K562 (cell line): ENCODE results near the gene MYH7B. TPM values are rescaled to one million over a fixed set of nuclear protein-coding genes. Genes with fewer than 3 reads are reported as not detected.

Experiments
- ATAC-seq: fragments of 200-7000 bp; cut with Tn5 transposase; 3 replicates; pipeline ENCODE4 v1.9.1; 2020; ENCODE audit warnings: moderate library complexity
- Bru-seq: library from RNA; stranded (reverse); fragments of 400-500 nt; gene quantifications from one replicate; lab custom pipeline; 2021; lab: Mats Ljungman, UMichigan
- BruChase-seq, 2 experiments: library from RNA; stranded (reverse); fragments of 400-500 nt; gene quantifications; one replicate each; lab custom pipeline; 2021; lab: Mats Ljungman, UMichigan
- BruUV-seq: library from RNA; stranded (reverse); fragments of 400-500 nt; replicated peaks from 2 replicates; lab custom pipeline; 2021; lab: Mats Ljungman, UMichigan
- CTCF ChIA-PET: fragments of 300-600 bp; formaldehyde crosslinking; extraction: SDS; loops from one replicate; lab custom pipeline; 2021; ENCODE audit warnings: low intra/inter-chr PET ratio; lab: Yijun Ruan, JAX
- POLR2A ChIA-PET: fragments of 300-600, 350-650 bp; sonication (Branson Sonifier 250); formaldehyde crosslinking; extraction: SDS; loops from one replicate; lab custom pipeline; 2021; ENCODE audit warnings: antibody characterized with exemption, inconsistent platforms; lab: Yijun Ruan, JAX
- DNase-seq, 4 experiments: peaks; one replicate each; pipeline versions ENCODE4 v3.0.0 to v3.0.0-alpha.2; 2011 to 2018; ENCODE audit warnings: low spot score in 3 of 4, mixed read lengths in 3 of 4; ENCODE audit errors: extremely low read depth in 1 of 4
- FAIRE-seq: peaks from 2 replicates; lab custom pipeline; 2011; peaks lifted over from hg19 to GRCh38; lab: Jason Lieb, UNC
- H2AFZ ChIP-seq: 2 replicates; pipeline ENCODE4 v1.6.0; 2011; ENCODE audit warnings: low read depth, low read length, control low read depth, inconsistent platforms
- H3K27ac ChIP-seq: fragments of 200-600 bp; 3 replicates; pipeline ENCODE4 v1.8.0; 2011; ENCODE audit warnings: low read depth, mild to moderate bottlenecking, control low read depth, inconsistent platforms, low read length, moderate library complexity, mixed read lengths; ENCODE audit errors: extremely low read depth
- H3K27me3 ChIP-seq, 2 experiments: fragments of 300-600 bp in 1 of 2; 2 replicates in 1 of 2; 3 replicates in 1 of 2; pipeline versions ENCODE4 v1.6.0 to v1.8.0; 2011; ENCODE audit warnings: inconsistent platforms in 2 of 2, low read length in 2 of 2, mild to moderate bottlenecking in 1 of 2, mixed read lengths in 1 of 2, moderate library complexity in 1 of 2; ENCODE audit not compliant: control insufficient read depth in 2 of 2, insufficient read depth in 2 of 2
- H3K36me3 ChIP-seq: fragments of 300-600 bp; 3 replicates; pipeline ENCODE4 v1.8.0; 2011; ENCODE audit warnings: mild to moderate bottlenecking, low read length, inconsistent platforms; ENCODE audit not compliant: control insufficient read depth, insufficient read depth
- H3K4me1 ChIP-seq, 2 experiments: fragments of 200-600 bp in 1 of 2; replicated peaks in 1 of 2; 2 replicates in 1 of 2; 3 replicates in 1 of 2; pipeline versions ENCODE4 v1.5.1 to v1.8.0; 2011; ENCODE audit warnings: inconsistent platforms in 2 of 2, low read length in 2 of 2, mild to moderate bottlenecking in 1 of 2, mixed read lengths in 1 of 2, moderate library complexity in 1 of 2; ENCODE audit not compliant: control insufficient read depth in 2 of 2, insufficient read depth in 2 of 2
- H3K4me2 ChIP-seq: 2 replicates; pipeline ENCODE4 v1.6.1; 2011; ENCODE audit warnings: low read length, control low read depth, inconsistent platforms, mixed read lengths; ENCODE audit not compliant: insufficient read depth
- H3K4me3 ChIP-seq: fragments of 200-600 bp; sonication (generic), shearing (Covaris generic); 2 replicates; pipeline ENCODE4 v1.5.1; 2016; ENCODE audit warnings: control low read depth, inconsistent platforms
- H3K79me2 ChIP-seq: fragments of 200-600 bp; 3 replicates; pipeline ENCODE4 v1.8.0; 2011; ENCODE audit warnings: low read length, inconsistent platforms; ENCODE audit not compliant: control insufficient read depth, insufficient read depth
- H3K9ac ChIP-seq, 2 experiments: 2 replicates each; pipeline versions ENCODE4 v1.6.0 to v1.6.1; 2011; ENCODE audit warnings: low read depth in 2 of 2, low read length in 2 of 2, control low read depth in 1 of 2, inconsistent platforms in 1 of 2, mild to moderate bottlenecking in 1 of 2, mixed read lengths in 1 of 2; ENCODE audit not compliant: insufficient read depth in 1 of 2
- H3K9me1 ChIP-seq: one replicate; pipeline ENCODE4 v1.6.0; 2011; ENCODE audit warnings: inconsistent platforms, mild to moderate bottlenecking, low read length, moderate library complexity; ENCODE audit not compliant: control insufficient read depth, insufficient read depth
- H3K9me3 ChIP-seq: replicated peaks from 2 replicates; pipeline ENCODE4 v1.5.1; 2011; ENCODE audit warnings: low read depth, low read length, inconsistent platforms; ENCODE audit not compliant: control insufficient read depth, insufficient read depth
- H4K20me1 ChIP-seq: replicated peaks from 2 replicates; pipeline ENCODE4 v1.6.1; 2011; ENCODE audit warnings: low read length, inconsistent platforms, mixed read lengths; ENCODE audit not compliant: control insufficient read depth, insufficient read depth
- ATF3 ChIP-seq, 2 experiments: fragments of 450-650 bp in 1 of 2; sonication (generic) in 1 of 2; formaldehyde crosslinking in 1 of 2; IDR thresholded peaks in 1 of 2; conservative IDR thresholded peaks in 1 of 2; 2 replicates each; pipeline versions ENCODE4 v1.6.1 to v1.8.1; 2016 to 2023; ENCODE audit warnings: mild to moderate bottlenecking in 2 of 2, moderate library complexity in 2 of 2, inconsistent platforms in 1 of 2, missing genetic modification reagents in 1 of 2
- ATF6 ChIP-seq: sonication (generic); formaldehyde crosslinking; IDR thresholded peaks from 2 replicates; pipeline ENCODE4 v1.4.0; 2020; ENCODE audit warnings: mild to moderate bottlenecking, missing genetic modification reagents
- E2F3 ChIP-seq: fragments of 250-450 bp; sonication (Bioruptor Pico); IDR thresholded peaks from 2 replicates; pipeline ENCODE4 v1.4.0; 2020; ENCODE audit warnings: mild to moderate bottlenecking
- HES1 ChIP-seq: fragments of 450-650 bp; IDR thresholded peaks from 2 replicates; pipeline ENCODE4 v1.6.1; 2016; ENCODE audit warnings: low read depth, mild to moderate bottlenecking, moderate library complexity
- NFIC ChIP-seq: fragments of 450-650 bp; IDR thresholded peaks from 2 replicates; pipeline ENCODE4 v1.6.1; 2017; ENCODE audit warnings: mild to moderate bottlenecking, inconsistent platforms
- TOE1 ChIP-seq, 2 experiments: fragments of 450-650 bp in 1 of 2; sonication (generic) in 1 of 2; formaldehyde crosslinking in 1 of 2; IDR thresholded peaks; 2 replicates each; pipeline versions ENCODE4 v1.7.1 to v1.8.0; 2016 to 2022; ENCODE audit warnings: borderline replicate concordance in 2 of 2, mild to moderate bottlenecking in 2 of 2, antibody characterized with exemption in 1 of 2, inconsistent platforms in 1 of 2, low read depth in 1 of 2, missing genetic modification reagents in 1 of 2, moderate library complexity in 1 of 2
- ZBTB1 ChIP-seq: sonication (generic); formaldehyde crosslinking; IDR thresholded peaks from 2 replicates; pipeline ENCODE4 v1.8.1; 2023; ENCODE audit warnings: missing genetic modification reagents, low read depth, mild to moderate bottlenecking, borderline replicate concordance
- ZNF311 ChIP-seq: fragments of 250-450 bp; sonication (Bioruptor Pico); IDR thresholded peaks from 2 replicates; pipeline ENCODE4 v1.4.0; 2020; ENCODE audit warnings: mild to moderate bottlenecking, moderate library complexity
- ZNF41 ChIP-seq: fragments of 250-450 bp; sonication (Bioruptor Pico); conservative IDR thresholded peaks from 2 replicates; pipeline ENCODE4 v1.4.0; 2020; ENCODE audit warnings: mild to moderate bottlenecking
- ZNF589 ChIP-seq: fragments of 200-800 bp; sonication (Bioruptor generic); IDR thresholded peaks from 2 replicates; pipeline ENCODE4 v1.6.1; 2016; ENCODE audit warnings: low read depth, missing genetic modification characterization, missing compliant biosample characterization
- WGBS: fragments of 100-300 bp; shearing (Covaris generic); methylation state at CpG from one replicate; pipeline ENCODE4 v1.1.6; 2016; ENCODE audit warnings: low coverage, mixed read lengths; ENCODE audit not compliant: insufficient coverage; ENCODE audit errors: missing lambda C conversion rate; 5-methylcytosine and 5-hydroxymethylcytosine counted together
- in situ Hi-C: fragments of 300-500 bp; cut with MboI; formaldehyde crosslinking; loops from 4 replicates; pipeline ENCODE4 v1.15.0; 2018; ENCODE audit warnings: inconsistent platforms, mixed read lengths
- intact Hi-C: fragments of 100-400 bp; cut with micrococcal nuclease; formaldehyde crosslinking; loops from 2 replicates; pipeline ENCODE4 v1.14.2; 2022
- long read RNA-seq, 3 experiments: library from polyadenylated mRNA in 2 of 3; library from RNA in 1 of 3; unstranded in 2 of 3; stranded (forward) in 1 of 3; transcript quantifications; one replicate each; pipeline ENCODE4 v2.0.0, GENCODE V29; 2019 to 2022
- polyA minus RNA-seq, 3 experiments: library from RNA; depleted of rRNA, polyadenylated mRNA; stranded (reverse); fragments of >200 nt; gene quantifications; 2 replicates each; pipeline ENCODE4 v1.2.3, GENCODE V29; 2011
- polyA plus RNA-seq, 8 experiments: library from polyadenylated mRNA; depleted of rRNA in 4 of 8; stranded (reverse) in 5 of 8; unstranded in 3 of 8; fragments of >200 nt; fragmentation: Nextera tagmentation in 2 of 8; fragmentation: Illumina TruSeq in 1 of 8; extraction: Ambion mirVana in 2 of 8; extraction: Trizol in 1 of 8; gene quantifications; 2 replicates each; pipeline versions ENCODE4 v1.2.1 to v1.2.3, GENCODE V29; 2011 to 2014; ENCODE audit warnings: inconsistent platforms in 1 of 8, missing spikeins in 1 of 8
- total RNA-seq, 7 experiments: library from RNA; depleted of rRNA in 6 of 7; stranded (reverse); fragments of >200 nt in 6 of 7; fragmentation: Illumina TruSeq in 2 of 7; extraction: Trizol in 2 of 7; gene quantifications; 2 replicates each; pipeline versions ENCODE4 v1.2.1 to v1.2.3, GENCODE V29; 2011 to 2021; ENCODE audit warnings: low replicate concordance in 1 of 7

The MYH7B gene
- total RNA-seq (2011; cell fraction: chromatin; rRNA removed; ENCODE audit: low replicate concordance), result 2.0 and 2.6 TPM in 2 replicates
- total RNA-seq (2011; cell fraction: nucleolus; rRNA removed), result 1.2 TPM in 2 replicates
- total RNA-seq (2011; cell fraction: nucleoplasm; rRNA removed), result 1.3 and 1.8 TPM in 2 replicates
- total RNA-seq (2014; rRNA removed) (0.14 TPM in 1 of 2 replicates, not detected in the other), total RNA-seq (2014; rRNA removed; fragmentation: Illumina TruSeq; extraction: Trizol) (not detected in 2 replicates), total RNA-seq (2015; rRNA removed; fragmentation: Illumina TruSeq; extraction: Trizol) (0.11 TPM in 1 of 2 replicates, not detected in the other), total RNA-seq (2021) (0.11 and 0.13 TPM in 2 replicates), polyA plus RNA-seq (2011; rRNA removed) (0.22 and 0.37 TPM in 2 replicates), polyA plus RNA-seq (2014; fragmentation: Illumina TruSeq; extraction: Trizol) (0.06 and 0.07 TPM in 2 replicates), polyA plus RNA-seq (2014; fragmentation: Nextera tagmentation; extraction: Ambion mirVana) (not detected), polyA plus RNA-seq (2014; rRNA removed) (0.09 and 0.34 TPM in 2 replicates), polyA minus RNA-seq (2011; rRNA and poly(A)+ RNA removed) (not detected in 2 replicates), Bru-seq, nascent RNA (percentile 19 among the genes with signal in this experiment), BruChase-seq, experiment 1, labeled RNA remaining after a 2-hour chase (percentile 11 among the genes with signal in this experiment), BruChase-seq, experiment 2, labeled RNA remaining after a 6-hour chase (percentile 13 among the genes with signal in this experiment)
- polyA plus RNA-seq (2011; cell fraction: cytosol; rRNA removed), result 0.22 and 0.32 TPM in 2 replicates
- 0.80 and 1.3 TPM in 2 replicates for polyA plus RNA-seq (2011; cell fraction: nucleus; rRNA removed)
- polyA plus RNA-seq (2012), result 0.27 and 0.65 TPM in 2 replicates
- not detected in 2 replicates for polyA minus RNA-seq (2011; cell fraction: cytosol; rRNA and poly(A)+ RNA removed)
- 0.56 and 0.67 TPM in 2 replicates for polyA minus RNA-seq (2011; cell fraction: nucleus; rRNA and poly(A)+ RNA removed)
- long read RNA-seq, experiment 1, result 0 reads
- long read RNA-seq, experiment 2, result 0 reads
- long read RNA-seq, experiment 3, result 0 reads

DNA sequence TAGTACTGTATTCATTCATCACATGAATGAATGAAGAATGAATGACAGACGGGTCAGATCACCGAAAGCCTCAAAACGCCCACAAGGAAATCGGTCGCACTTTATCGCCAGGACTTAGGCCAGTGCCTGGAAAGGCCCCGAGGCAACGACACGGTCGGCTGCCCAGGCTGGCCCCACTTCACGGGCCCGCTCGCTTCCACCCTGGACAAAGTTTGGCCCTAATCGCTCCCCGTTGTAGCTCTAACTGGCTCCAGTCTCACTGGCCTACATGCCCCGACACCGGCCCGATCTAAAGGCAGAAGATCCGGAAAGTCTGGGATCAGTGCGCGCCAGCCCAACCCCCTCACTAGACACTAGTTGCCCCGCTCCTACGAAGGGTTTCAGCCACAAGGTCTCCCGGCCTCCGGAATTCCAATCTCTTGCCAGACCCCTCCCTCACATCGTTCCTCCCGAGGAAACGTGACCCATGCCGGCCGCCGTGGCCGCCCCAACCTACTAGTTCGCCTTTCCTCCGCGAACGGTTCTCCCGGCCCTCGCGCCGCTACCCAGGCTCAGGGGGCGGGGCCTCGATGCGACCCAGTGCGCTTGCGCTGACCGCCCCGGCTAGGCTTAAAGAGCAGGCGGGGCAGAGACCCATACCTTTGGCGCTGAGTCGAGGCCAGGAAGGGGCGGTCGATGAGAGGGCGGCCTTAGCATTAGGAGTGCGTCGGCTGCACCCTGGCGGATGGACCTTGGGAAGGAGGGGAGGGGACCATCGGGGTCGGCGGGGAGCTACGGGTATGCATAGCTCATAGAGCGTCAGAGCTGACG, at the start of gene MYH7B, which contains the start of gene GSS:
Gene MYH7B, plus strand, starts transcription at position 638 of the 810 bp plus-strand sequence. CDS start 22,138 bp downstream, outside the sequence.
Gene GSS, minus strand, starts transcription at position 576 of the 810 bp plus-strand sequence. CDS start 3,954 bp downstream, outside the sequence.
- DNase-seq (peak; percentile 97 to 99 (median 98)), ATAC-seq (peak; percentile 95), FAIRE-seq (peak; percentile 89)
- H4K20me1 ChIP-seq, result no peaks in the 10 kb centered on the region
- ChIA-PET CTCF (interaction anchor here (1.2 to 1.9 kb wide), 2 partner anchors 81 to 643 kb away, joined by 5 read pairs; no protein-coding TSS in a partner anchor), POLR2A (interaction anchor here (0.5 to 2.8 kb wide), 14 partner anchors 9 to 787 kb away, joined by 3 to 12 read pairs (median 3); partner anchors contain the start of gene RBM39)
- H3K79me2 ChIP-seq, result peaks cover 23% of the 10 kb centered on the region
- peak within 1 kb of the TSS; percentile 90 for H3K4me2 ChIP-seq
- peak within 1 kb of the TSS; percentile 55 for H3K4me3 ChIP-seq
- peaks cover 16 to 22% of the 10 kb centered on the region in 2 experiments; a peak in 4 of 5 replicates for H3K4me1 ChIP-seq
- in situ Hi-C loops, result loop anchor here (5.0 kb wide), 1 partner anchor 83 kb away; the partner anchor contains the start of gene GGT7
- no peaks in the 10 kb centered on the region for H3K9me3 ChIP-seq
- H3K9me1 ChIP-seq, result no peaks in the 10 kb centered on the region
- WGBS, result under 1% methylated on average over 57 of the region's 62 CpGs
- H3K27me3 ChIP-seq, result no peaks in the 10 kb centered on the region
- intact Hi-C loops, result loop anchor here (1.0 kb wide), 2 partner anchors 81 to 118 kb away; no protein-coding TSS in a partner anchor
- H3K9ac ChIP-seq, result peak within 1 kb of the TSS; percentile 86 to 98
- H3K27ac ChIP-seq, result peak within 1 kb of the TSS; percentile 89
- peaks cover 26% of the 10 kb centered on the region for H3K36me3 ChIP-seq
- H2AFZ ChIP-seq, result peak within 1 kb of the TSS; percentile 98
- TSS peak; percentile 72 for BruUV-seq
- TF ChIP-seq ATF3 (IDR thresholded peaks at IDR 0.05) (no peak), ATF3 (CRISPR knock-in tag; conservative IDR thresholded peaks at IDR 0.05) (peak; percentile 35; the same call in 1 of the 2 replicates), ZNF589 (CRISPR knock-in tag) (0 out of 2 replicates have a peak, but pooled peaks have one; percentile 29), TOE1 (IDR thresholded peaks at IDR 0.05; ENCODE audit: borderline replicate concordance) (peak; percentile 83; the same call in 1 of the 2 replicates), TOE1 (CRISPR knock-in tag; IDR thresholded peaks at IDR 0.05; ENCODE audit: borderline replicate concordance, low read depth) (no peak; the same call in 1 of the 2 replicates), ZNF41 (CRISPR knock-in tag) (no peak), NFIC (peak; percentile 16; the same call in 1 of the 2 replicates), ATF6 (CRISPR knock-in tag) (0 out of 2 replicates have a peak, but pooled peaks have one; percentile 68), ZBTB1 (CRISPR knock-in tag) (peak; percentile 60; the same call in 1 of the 2 replicates), HES1 (no peak), ZNF311 (no peak), E2F3 (CRISPR knock-in tag) (no peak)
